HG03025 (cell line): ENCODE results near the gene CALML4.
"Not testable (repeated sequence)": the region's sequence is repeated elsewhere in the genome, so short reads cannot be mapped to it uniquely, and the experiment has no call there.

Source experiments
- ATAC-seq: cut with Tn5 transposase; IDR thresholded peaks from one replicate; pipeline ENCODE4 v1.9.1; 2021; ENCODE audit warnings: mild to moderate bottlenecking, moderate library complexity; ENCODE audit not compliant: unreplicated experiment, low FRiP score

Gene CALML4

GRCh38 chr15:68209272-68209671, 4.1 kb upstream of the CALML4 start:
- no peak for ATAC-seq

DNA sequence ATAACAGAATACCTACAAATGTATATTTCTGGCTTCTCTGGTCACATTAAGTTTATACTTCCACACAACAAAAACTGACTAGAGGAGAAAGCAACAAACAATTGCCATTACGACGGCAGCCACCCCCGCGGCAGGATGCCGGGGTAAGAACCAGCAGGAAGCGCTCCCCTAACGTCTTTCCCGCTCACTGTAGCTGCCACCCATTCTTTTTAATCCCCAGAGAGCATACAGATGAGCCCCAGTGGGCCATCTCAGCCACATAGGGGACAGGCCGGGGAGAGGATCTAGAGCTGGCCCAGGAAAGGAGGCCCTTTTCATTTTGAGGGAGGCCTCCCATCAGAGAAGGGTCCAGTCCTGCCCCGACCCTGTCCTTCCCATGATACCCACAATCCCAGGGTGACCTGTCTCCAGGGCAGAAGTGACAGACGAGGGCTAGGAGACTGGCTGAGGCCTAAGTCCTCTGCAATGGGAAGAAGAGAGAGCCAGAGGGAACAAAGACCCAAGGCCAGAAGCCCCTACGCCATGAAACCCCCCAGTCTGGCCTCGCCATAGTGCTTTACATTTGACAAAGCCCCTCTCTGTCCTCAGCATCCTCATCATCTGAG, 3.6 kb upstream of the CALML4 start:
- ATAC-seq, result no peak

GRCh38 chr15:68208136-68208535, 3.0 kb upstream of the CALML4 start:
- ATAC-seq, result no peak

DNA sequence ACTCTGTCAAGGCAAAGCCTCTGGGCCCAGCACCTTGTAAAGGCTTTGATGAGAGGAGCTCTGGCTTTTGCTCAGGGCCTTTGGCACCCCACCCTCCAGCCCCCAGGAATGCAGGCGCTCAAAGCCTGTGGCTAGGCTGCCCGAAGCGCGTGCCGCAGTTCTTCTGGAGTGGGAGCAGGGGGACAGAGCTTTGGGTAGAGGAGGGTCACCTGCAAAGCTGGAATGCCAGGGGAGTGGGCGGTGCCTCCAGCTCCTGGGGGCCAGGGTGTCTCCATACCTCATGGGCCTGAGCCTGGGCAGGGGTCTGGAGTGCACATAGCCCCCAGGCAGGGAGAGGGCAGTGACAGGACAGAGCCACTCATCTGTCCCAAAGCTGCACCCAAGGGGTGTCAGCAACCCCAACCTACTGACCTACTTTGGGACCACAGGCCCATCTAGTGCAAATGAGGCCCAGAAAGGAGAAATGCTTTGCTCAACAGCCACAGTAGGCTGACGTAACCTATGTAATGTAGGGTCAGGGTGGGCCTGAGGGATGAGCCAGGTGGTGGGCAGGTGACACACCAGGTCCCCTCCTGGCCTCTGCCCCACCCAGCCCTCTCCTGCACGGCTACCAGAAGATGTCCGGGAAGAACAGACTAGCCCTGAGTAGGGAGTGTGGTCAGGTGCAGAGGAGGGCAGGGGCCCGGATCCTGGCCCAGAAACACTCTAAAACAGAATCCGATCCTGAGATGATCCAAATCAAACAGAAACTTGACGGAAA, 2.2 kb upstream of the CALML4 start:
- ATAC-seq, result no peak

GRCh38 chr15:68206711-68207151, 1.6 kb upstream of the CALML4 start:
- no peak for ATAC-seq

GRCh38 chr15:68205954-68206539, 915 bp upstream of the CALML4 start:
- ATAC-seq, result no peak

GRCh38 chr15:68205558-68205944, 419 bp upstream of the CALML4 start:
- no peak for ATAC-seq

DNA sequence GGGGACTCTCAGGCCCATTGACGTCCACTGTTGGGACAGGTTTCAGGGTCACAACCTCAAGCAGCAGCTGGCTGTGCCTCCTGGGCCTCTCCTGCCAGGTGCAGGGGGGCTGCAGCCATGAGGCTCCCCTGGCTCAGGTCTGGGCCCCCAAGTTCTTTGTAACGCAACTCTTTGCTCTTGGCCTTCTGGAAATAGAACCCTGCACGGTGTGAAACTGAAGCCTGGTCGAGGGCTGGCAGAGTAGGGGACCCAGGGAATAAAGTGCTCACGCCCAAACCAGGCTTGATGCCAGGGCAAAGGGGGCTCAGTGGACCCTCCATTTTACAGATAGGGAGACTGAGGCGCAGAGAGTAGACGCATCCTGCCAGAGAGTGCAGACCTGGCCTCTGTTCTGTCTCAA, 771 bp downstream of the CALML4 start:
- ATAC-seq, result no peak

- ATAC-seq, result no peak
Observed at GRCh38 chr15:68203956-68204355, 1.2 kb downstream of the CALML4 start.

DNA sequence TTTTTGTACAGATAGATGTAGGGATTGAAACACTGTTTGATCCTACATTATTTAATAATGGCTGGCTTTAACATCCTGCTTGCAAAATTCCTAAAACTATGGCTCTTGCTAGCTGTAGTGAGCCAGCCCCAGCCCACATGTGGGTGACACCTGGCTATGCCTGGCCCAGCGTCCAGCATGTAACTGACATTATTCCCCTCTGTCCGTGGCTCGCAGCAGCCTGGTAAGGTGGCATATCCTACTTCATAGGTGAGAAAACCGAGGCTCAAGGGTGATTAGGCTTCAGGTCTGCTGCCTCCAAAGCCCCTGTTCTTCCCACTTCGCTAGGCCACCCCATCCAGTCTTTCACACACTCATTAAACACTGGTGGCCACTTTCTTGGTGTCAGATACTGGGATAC, 1.6 kb downstream of the CALML4 start:
- ATAC-seq, result no peak

- ATAC-seq, result not testable (repeated sequence)
Observed at GRCh38 chr15:68202994-68203393, 2.1 kb downstream of the CALML4 start.

DNA sequence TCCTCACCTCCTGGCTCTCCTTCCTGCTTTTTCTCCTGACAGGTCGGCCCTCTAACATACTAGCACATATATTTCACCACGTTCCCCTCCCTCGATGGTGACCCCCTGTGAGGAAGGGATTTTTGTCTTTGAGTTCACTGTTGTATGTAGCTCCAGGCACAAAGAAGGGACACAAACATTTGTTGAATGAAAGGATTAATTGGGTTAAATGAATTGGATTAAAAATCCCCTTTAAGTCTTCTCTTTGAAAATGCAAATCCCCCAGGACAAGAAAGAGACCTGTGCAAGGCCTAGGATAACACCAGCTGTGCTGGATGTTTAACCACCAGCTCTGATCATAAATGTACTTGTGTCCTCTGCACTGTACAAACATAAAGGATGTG, 3.3 kb downstream of the CALML4 start:
- ATAC-seq, result no peak

GRCh38 chr15:68201153-68201878, 3.8 kb downstream of the CALML4 start:
- ATAC-seq, result no peak

DNA sequence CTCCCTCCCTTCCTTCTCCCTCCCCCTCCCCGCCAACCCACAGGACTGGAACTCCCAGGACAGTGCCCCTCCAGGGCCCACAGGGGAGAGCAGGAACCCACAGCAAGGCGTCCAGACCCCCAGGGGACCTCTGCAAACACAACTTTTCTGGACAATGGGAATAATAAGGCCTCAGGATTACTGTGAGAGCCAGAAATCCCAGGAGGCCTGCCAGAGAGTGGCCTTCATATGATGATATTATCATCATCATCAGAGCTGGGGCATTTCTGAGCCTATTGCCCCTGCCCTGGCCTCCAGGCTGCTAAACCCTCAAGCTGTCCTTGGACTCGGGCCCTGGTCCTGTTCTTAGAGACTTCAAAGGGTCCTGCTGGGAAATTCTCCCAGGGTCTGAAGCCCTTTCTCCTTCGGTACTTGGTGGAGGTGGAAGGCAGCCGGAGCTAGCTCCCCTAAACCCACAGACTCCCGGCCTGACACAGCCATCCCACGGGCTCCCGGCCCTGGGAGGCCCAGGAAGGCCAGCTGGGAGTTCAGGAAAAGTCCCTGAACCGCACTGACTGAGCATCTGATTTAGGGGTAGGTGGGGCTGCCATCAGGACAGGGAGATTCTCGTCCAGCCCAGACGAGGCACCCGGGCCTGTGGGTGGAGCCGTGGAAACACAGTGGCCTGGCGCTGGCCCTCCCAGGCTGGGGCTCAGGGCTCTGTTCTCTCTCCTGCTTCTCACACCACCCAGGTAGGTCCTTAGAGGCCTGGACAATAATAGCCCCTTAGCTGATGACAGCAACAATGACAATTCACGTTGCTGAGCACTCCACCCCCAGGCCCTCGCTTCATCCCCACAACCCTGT, 4.9 kb downstream of the CALML4 start:
- no peak for ATAC-seq

DNA sequence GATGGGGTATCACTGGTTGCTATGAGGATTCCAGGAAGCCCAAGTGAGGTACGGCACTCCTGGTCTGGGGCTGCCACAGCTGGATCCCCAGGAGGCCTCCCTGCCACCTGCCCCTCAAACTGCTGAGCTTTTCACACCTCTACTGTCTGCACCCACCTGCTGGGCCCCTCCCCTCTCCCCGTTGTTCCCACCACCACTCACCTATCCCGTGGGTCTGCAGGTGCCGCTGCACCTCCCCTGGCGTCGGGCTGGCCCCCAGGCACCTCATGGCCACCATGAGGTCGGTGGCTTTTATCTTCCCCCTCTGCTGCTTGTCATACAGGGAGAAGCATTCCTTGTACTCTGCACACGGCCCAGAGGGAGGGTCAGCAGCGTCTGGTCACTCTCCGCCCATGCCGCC, 5.8 kb downstream of the CALML4 start:
- ATAC-seq, result no peak

GRCh38 chr15:68197661-68198437, 7.3 kb downstream of the CALML4 start:
- no peak for ATAC-seq

- no peak for ATAC-seq
Observed at GRCh38 chr15:68197170-68197492, 8.0 kb downstream of the CALML4 start.

GRCh38 chr15:68196445-68197169, 8.5 kb downstream of the CALML4 start:
- no peak for ATAC-seq
